Measurements from ENCODE around the gene WASHC4. TPM values are rescaled to one million over a fixed set of nuclear protein-coding genes. Genes with fewer than 3 reads are reported as not detected.

WASHC4 gene
- total RNA-seq, 1 donor from 2014 or later = 66.7 TPM

GRCh38 chr12:105104762-105105161 lies 2.8 kb upstream of the WASHC4 start:
- Histone ChIP-seq H3K4me1 (peaks cover 7% of the 10 kb centered on the region), H3K36me3 (no peaks in the 10 kb centered on the region), H3K27me3 (no peaks in the 10 kb centered on the region), H3K27ac (no peak overlapping the region), H3K9me3 (no peaks in the 10 kb centered on the region), H3K4me3 (no peak overlapping the region)
- TF ChIP-seq CTCF (IDR thresholded peaks at IDR 0.05) = no peak
- DNase-seq (no peak), ATAC-seq (no peak)
- intact Hi-C loops (cut with DNase I) = no loop called here

DNA sequence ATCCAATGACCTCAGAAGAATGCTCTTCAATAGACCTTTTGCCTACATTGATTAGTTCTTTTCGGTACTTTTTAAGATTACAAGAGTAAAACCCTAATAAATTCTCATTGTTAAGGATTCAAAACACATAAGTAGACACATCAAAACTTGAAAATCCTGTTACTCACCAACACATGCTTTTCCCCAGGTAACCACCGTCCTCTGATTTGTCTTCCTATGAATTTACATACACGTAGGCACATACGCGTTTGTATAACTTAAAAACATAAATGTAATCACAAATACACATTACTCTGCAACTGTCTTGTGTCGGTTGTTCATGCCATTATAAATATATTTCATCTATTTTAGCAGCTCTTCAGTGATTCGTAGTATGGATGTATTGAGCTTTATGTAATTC lies 910 bp upstream of the WASHC4 start:
- Histone ChIP-seq H3K27me3 (no peaks in the 10 kb centered on the region), H3K27ac (peak overlapping the region; percentile 98), H3K4me3 (peak overlapping the region; percentile 90), H3K36me3 (no peaks in the 10 kb centered on the region), H3K9me3 (no peaks in the 10 kb centered on the region), H3K4me1 (peaks cover 26% of the 10 kb centered on the region)
- no peak for TF ChIP-seq CTCF (IDR thresholded peaks at IDR 0.05)
- intact Hi-C loops (cut with DNase I) = no loop called here
- DNase-seq (no peak), ATAC-seq (no peak)

GRCh38 chr12:105107171-105107493 lies 399 bp upstream of the WASHC4 start:
- ATAC-seq = peak; percentile 49
- no peaks in the 10 kb centered on the region for H3K9me3 ChIP-seq
- H3K27ac ChIP-seq = peak overlapping the region; percentile 98
- DNase-seq = no peak
- peak overlapping the region; percentile 90 for H3K4me3 ChIP-seq
- intact Hi-C loops (cut with DNase I) = no loop called here
- H3K36me3 ChIP-seq = peaks cover 4% of the 10 kb centered on the region
- TF ChIP-seq CTCF (IDR thresholded peaks at IDR 0.05) = no peak
- H3K4me1 ChIP-seq = peaks cover 31% of the 10 kb centered on the region
- H3K27me3 ChIP-seq = no peaks in the 10 kb centered on the region

GRCh38 chr12:105109465-105110212 lies 2.1 kb downstream of the WASHC4 start:
- TF ChIP-seq CTCF (IDR thresholded peaks at IDR 0.05) = no peak
- DNase-seq (no peak), ATAC-seq (no peak)
- Histone ChIP-seq H3K4me1 (peaks cover 40% of the 10 kb centered on the region), H3K27me3 (no peaks in the 10 kb centered on the region), H3K4me3 (peak overlapping the region; percentile 90), H3K27ac (peak overlapping the region; percentile 18), H3K36me3 (peaks cover 20% of the 10 kb centered on the region), H3K9me3 (no peaks in the 10 kb centered on the region)
- intact Hi-C loops (cut with DNase I) = no loop called here

DNA sequence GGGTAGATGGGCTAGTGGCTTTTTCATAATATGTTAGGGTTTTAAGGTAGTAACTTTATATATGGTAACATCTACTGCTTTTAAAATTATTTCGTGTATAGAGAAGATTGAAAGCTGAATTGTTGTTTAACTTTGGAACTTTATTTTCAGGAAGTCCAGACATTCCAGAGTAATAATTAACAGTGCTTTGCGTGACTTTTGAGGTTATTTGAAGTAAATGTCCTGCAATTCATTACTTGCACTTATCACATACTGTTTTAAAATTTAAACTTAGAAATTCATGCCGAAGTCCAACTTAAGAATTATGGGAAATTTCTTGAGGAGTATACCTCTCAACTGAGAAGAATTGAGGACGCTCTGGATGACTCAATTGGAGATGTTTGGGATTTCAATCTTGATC lies 3.3 kb downstream of the WASHC4 start:
- Histone ChIP-seq H3K27me3 (no peaks in the 10 kb centered on the region), H3K4me1 (peaks cover 40% of the 10 kb centered on the region), H3K9me3 (no peaks in the 10 kb centered on the region), H3K27ac (no peak overlapping the region), H3K4me3 (no peak overlapping the region), H3K36me3 (peaks cover 32% of the 10 kb centered on the region)
- ATAC-seq (no peak), DNase-seq (no peak)
- intact Hi-C loops (cut with DNase I) = no loop called here
- TF ChIP-seq CTCF (IDR thresholded peaks at IDR 0.05) = no peak

DNA sequence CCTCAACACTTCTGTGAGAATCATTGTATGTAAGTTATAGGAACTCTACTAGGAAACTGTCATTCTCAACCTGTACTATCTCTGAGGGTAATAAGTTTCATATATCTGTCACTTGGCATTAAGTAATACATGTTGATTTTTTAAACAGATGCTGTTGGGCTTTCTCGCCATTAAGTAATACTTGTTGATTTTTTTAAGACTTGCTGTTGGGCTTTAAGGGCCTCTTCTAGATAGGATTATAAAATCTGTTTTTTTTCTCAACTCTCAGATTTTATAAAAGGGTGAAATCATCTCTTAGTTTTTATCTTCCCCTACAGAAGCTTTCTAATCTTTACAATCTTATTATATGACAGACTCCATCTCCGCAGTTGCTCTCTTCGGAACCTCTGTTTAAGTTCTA lies 5.6 kb downstream of the WASHC4 start:
- no peak for TF ChIP-seq CTCF (IDR thresholded peaks at IDR 0.05)
- Histone ChIP-seq H3K9me3 (no peaks in the 10 kb centered on the region), H3K27ac (no peak overlapping the region), H3K36me3 (peaks cover 55% of the 10 kb centered on the region), H3K4me1 (peaks cover 40% of the 10 kb centered on the region), H3K4me3 (no peak overlapping the region), H3K27me3 (no peaks in the 10 kb centered on the region)
- intact Hi-C loops (cut with DNase I) = no loop called here
- ATAC-seq (no peak), DNase-seq (no peak)
